ENCODE measurements around the gene ARMC12. TPM values are rescaled to one million over a fixed set of nuclear protein-coding genes. Genes with fewer than 3 reads are reported as not detected.

ARMC12 gene
- total and polyA plus RNA-seq, 10 of the 15 experiments (the other 5 are each of a cell fraction or from before 2014, with no cell fraction given), result 0.10 to 1.6 (median 0.62) TPM

DNA sequence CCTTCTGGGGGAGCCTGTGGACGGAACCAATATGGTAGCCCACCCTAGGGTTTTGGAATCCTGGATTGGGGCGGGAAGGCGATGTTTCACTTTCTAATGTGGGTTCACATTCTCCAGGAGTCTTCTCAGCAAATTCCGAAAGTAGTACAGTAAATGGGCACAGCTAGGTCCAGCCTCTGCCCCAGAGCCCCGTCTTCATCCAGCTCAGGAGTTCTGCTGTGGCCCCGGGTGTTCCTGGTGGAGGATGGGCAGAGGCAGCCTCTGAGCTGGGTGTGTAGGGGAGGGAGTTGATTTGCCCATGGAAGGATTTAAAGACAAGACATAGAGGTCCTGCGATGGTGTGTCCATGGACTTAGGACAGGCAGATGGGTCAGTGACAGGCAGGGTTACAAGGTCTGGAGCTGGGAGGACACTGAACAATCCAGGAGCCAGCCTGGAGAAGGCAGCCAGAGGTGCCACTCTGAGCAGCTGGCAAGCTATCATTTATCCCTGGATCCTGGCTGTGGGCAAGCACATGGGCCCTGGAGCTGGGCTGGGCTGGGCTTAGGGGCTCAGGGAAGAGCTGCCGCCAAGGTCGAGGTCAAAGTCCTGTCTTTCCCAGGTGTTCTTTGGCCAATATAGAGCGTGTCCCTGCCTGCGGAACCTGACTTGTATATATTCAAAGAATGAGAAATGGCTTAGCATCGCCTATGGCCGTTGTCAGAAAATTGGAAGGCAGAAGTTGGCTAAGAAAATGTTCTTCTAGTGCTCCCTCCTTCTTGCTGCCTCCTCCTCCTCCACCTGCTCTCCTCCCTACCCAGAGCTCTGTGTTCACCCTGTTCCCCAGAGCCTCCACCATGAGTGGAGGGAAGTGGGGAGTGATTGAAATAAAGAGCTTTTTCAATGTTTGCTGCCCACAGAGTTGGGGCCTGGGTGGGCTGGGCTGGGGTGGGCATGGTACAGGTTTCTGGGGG is 50.7 kb downstream of the ARMC12 start (continued):
- TF ChIP-seq, protein P1, sequence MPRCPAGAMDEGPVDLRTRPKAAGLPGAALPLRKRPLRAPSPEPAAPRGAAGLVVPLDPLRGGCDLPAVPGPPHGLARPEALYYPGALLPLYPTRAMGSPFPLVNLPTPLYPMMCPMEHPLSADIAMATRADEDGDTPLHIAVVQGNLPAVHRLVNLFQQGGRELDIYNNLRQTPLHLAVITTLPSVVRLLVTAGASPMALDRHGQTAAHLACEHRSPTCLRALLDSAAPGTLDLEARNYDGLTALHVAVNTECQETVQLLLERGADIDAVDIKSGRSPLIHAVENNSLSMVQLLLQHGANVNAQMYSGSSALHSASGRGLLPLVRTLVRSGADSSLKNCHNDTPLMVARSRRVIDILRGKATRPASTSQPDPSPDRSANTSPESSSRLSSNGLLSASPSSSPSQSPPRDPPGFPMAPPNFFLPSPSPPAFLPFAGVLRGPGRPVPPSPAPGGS (IDR thresholded peaks at IDR 0.05; ENCODE audit: borderline replicate concordance, insufficient read depth, low read depth, low read length, poor library complexity, severe bottlenecking), result no peak
- no peak for TF ChIP-seq HCFC1 (IDR thresholded peaks at IDR 0.05; ENCODE audit: low read length)
- no peak for TF ChIP-seq ZNF217 (IDR thresholded peaks at IDR 0.05)
- TF ChIP-seq ESRRA (IDR thresholded peaks at IDR 0.05; ENCODE audit: low read length), result no peak
- no peak for TF ChIP-seq NFXL1 (IDR thresholded peaks at IDR 0.05; ENCODE audit: borderline replicate concordance)
- TF ChIP-seq, protein P2, sequence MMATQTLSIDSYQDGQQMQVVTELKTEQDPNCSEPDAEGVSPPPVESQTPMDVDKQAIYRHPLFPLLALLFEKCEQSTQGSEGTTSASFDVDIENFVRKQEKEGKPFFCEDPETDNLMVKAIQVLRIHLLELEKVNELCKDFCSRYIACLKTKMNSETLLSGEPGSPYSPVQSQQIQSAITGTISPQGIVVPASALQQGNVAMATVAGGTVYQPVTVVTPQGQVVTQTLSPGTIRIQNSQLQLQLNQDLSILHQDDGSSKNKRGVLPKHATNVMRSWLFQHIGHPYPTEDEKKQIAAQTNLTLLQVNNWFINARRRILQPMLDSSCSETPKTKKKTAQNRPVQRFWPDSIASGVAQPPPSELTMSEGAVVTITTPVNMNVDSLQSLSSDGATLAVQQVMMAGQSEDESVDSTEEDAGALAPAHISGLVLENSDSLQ (IDR thresholded peaks at IDR 0.05), result no peak
- TF ChIP-seq FOXM1 (IDR thresholded peaks at IDR 0.05; ENCODE audit: low read depth, low read length), result no peak
- TF ChIP-seq BMI1 (IDR thresholded peaks at IDR 0.05; ENCODE audit: borderline replicate concordance), result no peak
- no peak for TF ChIP-seq CREB1 (IDR thresholded peaks at IDR 0.05; ENCODE audit: low read depth)
- no peak for TF ChIP-seq EGR1 (IDR thresholded peaks at IDR 0.05; ENCODE audit: borderline replicate concordance in 1 of 2, low read depth in 2 of 2, low read length in 2 of 2)
- TF ChIP-seq RB1 (IDR thresholded peaks at IDR 0.05; ENCODE audit: borderline replicate concordance), result no peak

Measured in GM12878 (cell line).